Stomach (tissue), 9 donors: ENCODE results near the gene GUCY1A2. TPM values are rescaled to one million over a fixed set of nuclear protein-coding genes. Genes with fewer than 3 reads are reported as not detected.

Source experiments
- DNase-seq, 2 donors: peaks; one replicate each; pipeline versions ENCODE4 v3.0.0 to v3.0.0-alpha.2; 2013 to 2019
- H3K27ac ChIP-seq, 5 donors: fragments of 200-600 bp in 4 of 5; sonication (generic) in 4 of 5; one replicate each; pipeline ENCODE4 v1.5.1; 2013 to 2019; ENCODE audit warnings: mild to moderate bottlenecking in 1 of 5, moderate library complexity in 1 of 5
- H3K27me3 ChIP-seq, 3 donors: fragments of 200-600 bp; sonication (generic); one replicate each; pipeline ENCODE4 v1.5.1; 2017 to 2019; ENCODE audit warnings: mixed run types in 1 of 3
- H3K36me3 ChIP-seq, 4 donors: fragments of 200-600 bp; sonication (generic); 1 replicate in 3 of 4; 2 replicates in 1 of 4; pipeline ENCODE4 v1.5.1; 2016 to 2019
- H3K4me1 ChIP-seq, 4 donors: fragments of 200-600 bp; sonication (generic); one replicate each; pipeline ENCODE4 v1.5.1; 2016 to 2019
- H3K4me3 ChIP-seq, 4 donors: fragments of 200-600 bp; sonication (generic) in 3 of 4; one replicate each; pipeline ENCODE4 v1.5.1; 2016 to 2019; ENCODE audit warnings: mild to moderate bottlenecking in 1 of 4
- H3K9me3 ChIP-seq, 4 donors: fragments of 200-600 bp; sonication (generic); one replicate each; pipeline ENCODE4 v1.5.1; 2016 to 2019
- CTCF ChIP-seq, 7 experiments: fragments of 450-650 bp in 4 of 7; fragments of 200-600 bp in 3 of 7; sonication (generic) in 3 of 7; IDR thresholded peaks; one replicate each; pipeline ENCODE4 v1.5.1; 2016 to 2019; ENCODE audit warnings: antibody characterized with exemption in 7 of 7, control low read depth in 2 of 7, mild to moderate bottlenecking in 1 of 7
- EP300 ChIP-seq: sonication (generic); formaldehyde crosslinking; IDR thresholded peaks from one replicate; pipeline ENCODE4 v1.6.1; 2017; ENCODE audit warnings: antibody characterized with exemption
- POLR2A ChIP-seq, 4 donors: fragments of 450-650 bp; IDR thresholded peaks; one replicate each; pipeline ENCODE4 v1.6.1; 2016; ENCODE audit warnings: antibody characterized with exemption in 4 of 4, control low read depth in 2 of 4, mild to moderate bottlenecking in 1 of 4, moderate library complexity in 1 of 4
- POLR2AphosphoS5 ChIP-seq, 3 donors: sonication (generic); formaldehyde crosslinking; IDR thresholded peaks; one replicate each; pipeline ENCODE4 v1.6.1; 2016; ENCODE audit warnings: antibody characterized with exemption in 3 of 3
- WGBS, 5 donors: extraction: QIAGEN DNeasy Blood & Tissue Kit in 3 of 5; methylation state at CpG; one replicate each; pipeline versions ENCODE4 v1.1.5 to v1.1.7; 2013 to 2018; 5-methylcytosine and 5-hydroxymethylcytosine counted together
- intact Hi-C: fragments of 100-400 bp; cut with DNase I; formaldehyde crosslinking; loops from one replicate; pipeline ENCODE4 v1.15.1; 2023; ENCODE audit warnings: low total_unique reads
- polyA plus RNA-seq, 3 donors: library from polyadenylated mRNA; stranded (reverse); fragments of 200-250 nt; gene quantifications; one replicate each; pipeline ENCODE4 v1.2.3, GENCODE V29; 2013
- total RNA-seq, 5 donors: library from RNA; depleted of rRNA; stranded (reverse); fragments of >200 nt; gene quantifications; one replicate each; pipeline versions ENCODE4 v1.1.0 to v1.2.3, GENCODE V29; 2014 to 2016
- donor health status: healthy with polysubstance abuse.
- donor health status: Bipolar disorder and iron deficiency.
- donor health status: healthy.

GUCY1A2 gene
- total and polyA plus RNA-seq, 8 donors: 0.10 to 15.1 (median 4.3) TPM

GRCh38 chr11:106691807-106692365 is 326.4 kb downstream of the GUCY1A2 start:
- no peak for TF ChIP-seq EP300
- DNase-seq: no peak
- H3K9me3 ChIP-seq: no peaks in the 10 kb centered on the region
- no peak overlapping the region for H3K4me3 ChIP-seq
- no peaks in the 10 kb centered on the region for H3K27me3 ChIP-seq
- no peaks in the 10 kb centered on the region for H3K4me1 ChIP-seq
- H3K36me3 ChIP-seq: no peaks in the 10 kb centered on the region
- H3K27ac ChIP-seq: no peak overlapping the region
- intact Hi-C loops: no loop called here

DNA sequence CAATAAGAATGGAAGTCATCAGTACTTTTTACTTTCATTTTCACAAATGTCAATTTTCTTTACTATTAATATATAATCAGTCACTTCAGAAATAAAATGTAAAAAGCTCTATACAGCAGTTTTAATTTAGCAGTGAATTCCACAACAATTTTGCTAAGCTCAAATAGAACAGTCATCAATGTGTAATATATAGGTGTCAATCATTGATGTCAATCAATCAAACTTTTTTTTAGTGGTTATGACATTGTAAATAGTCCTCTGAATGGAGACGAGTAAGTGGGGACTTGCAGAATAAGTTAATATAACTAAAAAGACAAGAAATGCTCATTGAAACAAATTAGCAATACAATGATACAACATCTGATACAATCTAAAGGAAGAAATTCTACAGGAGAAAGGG is 327.4 kb downstream of the GUCY1A2 start:
- intact Hi-C loops: no loop called here
- Histone ChIP-seq H3K27ac (no peak overlapping the region), H3K36me3 (no peaks in the 10 kb centered on the region), H3K4me3 (no peak overlapping the region), H3K27me3 (no peaks in the 10 kb centered on the region), H3K9me3 (no peaks in the 10 kb centered on the region), H3K4me1 (no peaks in the 10 kb centered on the region)
- TF ChIP-seq POLR2A (IDR thresholded peaks at IDR 0.05): no peak
- TF ChIP-seq POLR2AphosphoS5 (IDR thresholded peaks at IDR 0.05): no peak
- no peak for TF ChIP-seq EP300
- TF ChIP-seq CTCF (IDR thresholded peaks at IDR 0.05): no peak
- DNase-seq: no peak
- 77 to 86% (median 83%) methylated on average over 1 of the region's 1 CpG for WGBS, 5 donors

DNA sequence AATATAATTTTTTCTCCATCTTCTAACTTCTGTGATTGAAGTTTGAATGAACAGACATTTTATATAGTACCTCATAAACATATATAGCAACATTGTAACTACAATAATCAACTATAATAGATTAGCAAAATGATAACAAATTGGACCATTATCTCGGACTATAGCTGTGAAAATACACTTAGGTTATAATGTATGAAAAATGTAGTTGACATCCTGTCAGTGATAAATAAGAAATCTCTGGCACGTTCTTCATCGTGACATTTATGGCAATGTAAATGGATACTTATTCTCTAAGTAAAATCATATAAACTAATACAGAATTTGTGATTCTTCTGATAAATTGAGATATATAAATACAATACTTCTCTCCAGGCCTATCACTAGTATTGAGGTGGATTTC is 333.3 kb downstream of the GUCY1A2 start:
- H3K27ac ChIP-seq: no peak overlapping the region
- no peaks in the 10 kb centered on the region for H3K27me3 ChIP-seq
- 90 to 94% (median 92%) methylated on average over 3 of the region's 3 CpGs for WGBS, 5 donors
- H3K36me3 ChIP-seq: no peaks in the 10 kb centered on the region
- no peaks in the 10 kb centered on the region for H3K4me1 ChIP-seq
- TF ChIP-seq POLR2A (IDR thresholded peaks at IDR 0.05): no peak
- no peak for TF ChIP-seq CTCF (IDR thresholded peaks at IDR 0.05)
- TF ChIP-seq POLR2AphosphoS5 (IDR thresholded peaks at IDR 0.05): no peak
- TF ChIP-seq EP300: no peak
- DNase-seq: no peak
- no peaks in the 10 kb centered on the region for H3K9me3 ChIP-seq
- H3K4me3 ChIP-seq: no peak overlapping the region
- intact Hi-C loops: no loop called here

GRCh38 chr11:106683435-106683834 is 334.8 kb downstream of the GUCY1A2 start:
- Histone ChIP-seq H3K4me3 (no peak overlapping the region), H3K36me3 (no peaks in the 10 kb centered on the region), H3K27ac (no peak overlapping the region), H3K9me3 (no peaks in the 10 kb centered on the region), H3K4me1 (no peaks in the 10 kb centered on the region), H3K27me3 (no peaks in the 10 kb centered on the region)
- intact Hi-C loops: no loop called here
- no peak for DNase-seq
- TF ChIP-seq CTCF (IDR thresholded peaks at IDR 0.05) (no peak), EP300 (no peak), POLR2A (IDR thresholded peaks at IDR 0.05) (no peak), POLR2AphosphoS5 (IDR thresholded peaks at IDR 0.05) (no peak)
- 62 to 86% (median 79%) methylated on average over 3 of the region's 3 CpGs for WGBS, 5 donors

- no peaks in the 10 kb centered on the region for H3K9me3 ChIP-seq
- DNase-seq: no peak
- intact Hi-C loops: no loop called here
- H3K27ac ChIP-seq: no peak overlapping the region
- no peaks in the 10 kb centered on the region for H3K27me3 ChIP-seq
- H3K36me3 ChIP-seq: no peaks in the 10 kb centered on the region
- no peak overlapping the region for H3K4me3 ChIP-seq
- no peaks in the 10 kb centered on the region for H3K4me1 ChIP-seq
- no peak for TF ChIP-seq EP300
- TF ChIP-seq POLR2A (IDR thresholded peaks at IDR 0.05): no peak
- no peak for TF ChIP-seq CTCF (IDR thresholded peaks at IDR 0.05)
- TF ChIP-seq POLR2AphosphoS5 (IDR thresholded peaks at IDR 0.05): no peak
- WGBS, 5 donors: 69 to 80% (median 72%) methylated on average over 2 of the region's 2 CpGs
Measured at GRCh38 chr11:106681435-106681834, 336.8 kb downstream of the GUCY1A2 start.
